COR-L47 (cell line): ENCODE measurements around the gene HES7.
A peak's percentile ranks its signal among the peaks of the same experiment; 100 is the strongest.

ENCODE experiments used
- DNase-seq: peaks from one replicate; lab custom pipeline; 2025; lab: John Stamatoyannopoulos, UW

Gene HES7

DNA sequence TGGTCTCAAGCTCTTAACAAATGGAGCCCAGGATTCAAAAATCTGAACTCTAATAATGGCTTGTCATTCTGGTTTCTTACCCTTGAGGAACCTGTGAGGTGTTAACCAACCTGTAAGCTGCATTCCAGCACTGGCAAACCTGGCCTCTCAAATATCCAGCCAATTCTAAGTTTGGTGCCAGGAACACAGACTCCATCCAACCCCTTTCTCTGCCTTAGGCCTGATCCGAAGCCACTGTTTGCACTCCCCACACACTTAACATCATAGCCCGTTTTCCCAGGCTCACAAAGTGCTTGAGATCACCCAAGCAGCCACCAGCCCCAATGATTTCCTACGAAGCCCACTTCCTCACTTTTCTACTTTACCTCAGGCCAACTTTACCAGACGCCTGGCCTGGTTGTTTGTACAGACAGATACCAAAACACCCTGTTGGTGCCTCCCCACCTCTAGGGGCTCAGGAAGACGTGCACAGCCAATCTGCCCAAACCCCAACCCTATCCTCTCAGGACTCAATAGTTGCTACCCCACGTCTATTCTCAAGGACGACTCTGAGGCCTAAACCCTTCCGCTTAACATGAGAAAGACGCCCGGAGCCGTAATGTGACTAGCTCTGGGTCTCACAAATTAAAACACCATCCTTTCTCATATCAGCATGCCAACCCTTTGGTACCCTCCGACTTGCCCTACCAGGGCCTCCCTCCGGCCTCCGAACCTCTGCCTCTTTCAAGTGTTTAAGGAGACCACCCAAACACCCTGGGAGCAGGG is 31.5 kb upstream of the HES7 start:
- DNase-seq: no peak

DNA sequence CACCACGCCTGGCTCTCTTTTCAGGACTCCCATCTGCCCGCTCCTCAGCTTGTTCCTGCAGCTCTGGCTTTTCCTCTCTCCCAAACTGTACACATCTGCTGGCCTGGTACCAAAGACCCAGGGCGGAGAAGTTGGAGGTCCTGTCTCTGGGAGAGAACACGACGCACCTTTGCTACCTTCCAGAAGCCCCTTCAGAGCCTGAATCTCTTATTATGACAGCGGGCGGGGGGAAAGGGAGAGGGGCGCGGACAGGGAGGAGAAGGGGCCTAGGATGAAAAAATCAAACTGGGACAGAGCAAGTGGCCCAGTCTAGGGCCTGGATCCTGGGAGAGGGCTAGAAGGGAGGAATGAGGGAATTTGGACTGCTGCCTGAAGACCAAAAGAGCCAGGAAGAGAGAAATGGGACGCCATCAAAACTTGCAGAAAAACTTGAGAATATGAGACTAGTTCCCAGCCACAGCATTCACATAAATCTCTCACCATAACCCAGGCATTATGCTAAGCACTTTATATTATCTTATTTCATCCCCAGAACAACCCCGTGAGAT is 30.8 kb upstream of the HES7 start:
- DNase-seq: no peak

DNA sequence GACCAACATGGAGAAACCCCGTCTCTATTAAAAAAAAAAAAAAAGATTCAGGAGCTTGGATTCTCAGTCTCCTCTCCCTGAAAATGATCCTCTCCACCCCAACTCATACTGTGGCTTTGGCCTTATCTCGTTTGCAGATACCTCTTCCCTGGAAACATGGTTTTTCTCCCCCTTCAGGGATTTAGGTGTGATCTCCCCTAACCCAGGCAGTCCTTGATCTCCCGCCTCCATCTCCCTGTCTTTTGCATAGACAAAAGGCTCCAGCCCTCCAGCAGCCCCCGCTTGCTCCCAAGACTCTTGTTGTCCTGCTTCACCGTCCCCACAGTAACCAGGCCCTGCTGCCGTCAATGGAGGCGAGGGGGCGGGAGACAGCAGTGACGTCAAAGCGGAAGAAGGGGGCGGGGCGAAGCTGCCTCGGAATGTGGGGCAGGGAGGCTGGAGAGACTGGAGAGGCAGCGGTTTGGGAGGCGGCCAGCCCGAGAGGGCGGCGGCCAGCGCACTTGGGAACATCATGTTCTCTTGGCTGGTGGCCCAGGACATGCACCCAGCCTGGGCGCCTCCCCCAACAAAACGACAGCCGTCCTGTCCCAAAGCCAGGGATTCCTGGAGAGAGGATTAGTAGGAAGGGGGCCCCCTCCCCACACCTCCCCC is 30.2 kb upstream of the HES7 start:
- DNase-seq: peak; percentile 34

DNA sequence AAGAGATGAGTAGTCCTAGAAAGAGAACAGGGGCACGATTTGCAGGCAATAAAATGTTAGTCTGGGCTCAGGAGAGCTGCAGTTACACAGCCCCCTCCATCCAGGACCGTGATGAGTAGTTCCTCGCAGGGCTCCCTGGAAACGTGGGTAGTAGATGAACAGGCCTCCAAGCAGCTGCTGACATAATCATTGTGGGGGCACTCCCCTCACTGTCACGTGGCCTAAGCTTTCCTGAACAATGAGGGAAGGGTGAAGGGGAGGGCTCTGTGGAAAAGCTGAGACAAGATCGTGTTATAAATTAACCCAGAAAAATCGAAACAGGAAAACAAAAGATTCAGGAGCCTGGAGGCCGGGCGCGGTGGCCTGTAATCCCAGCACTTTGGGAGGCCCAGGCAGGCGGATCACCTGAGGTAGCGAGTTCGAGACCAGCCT is 29.6 kb upstream of the HES7 start:
- DNase-seq: no peak

DNA sequence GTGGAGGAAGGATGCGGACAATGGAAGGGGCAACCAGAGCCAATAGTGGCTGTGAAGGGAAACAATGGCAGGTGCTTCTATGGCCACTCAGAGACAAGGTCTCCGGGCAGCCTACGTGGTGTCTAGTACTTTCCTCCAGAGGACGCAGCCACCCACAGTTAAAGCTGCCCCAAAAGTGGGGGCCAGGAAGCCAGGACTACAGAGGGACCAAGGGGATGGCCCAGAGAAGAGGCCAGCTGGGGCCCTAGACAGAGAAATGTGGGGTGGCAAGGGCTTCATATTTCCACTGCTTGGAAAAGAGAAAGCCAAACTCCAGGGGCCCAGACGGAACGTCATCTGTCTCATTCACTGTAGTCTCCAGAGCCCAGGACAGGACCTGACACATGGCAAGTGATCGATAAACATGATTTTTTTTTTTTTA is 29.1 kb upstream of the HES7 start:
- no peak for DNase-seq

DNA sequence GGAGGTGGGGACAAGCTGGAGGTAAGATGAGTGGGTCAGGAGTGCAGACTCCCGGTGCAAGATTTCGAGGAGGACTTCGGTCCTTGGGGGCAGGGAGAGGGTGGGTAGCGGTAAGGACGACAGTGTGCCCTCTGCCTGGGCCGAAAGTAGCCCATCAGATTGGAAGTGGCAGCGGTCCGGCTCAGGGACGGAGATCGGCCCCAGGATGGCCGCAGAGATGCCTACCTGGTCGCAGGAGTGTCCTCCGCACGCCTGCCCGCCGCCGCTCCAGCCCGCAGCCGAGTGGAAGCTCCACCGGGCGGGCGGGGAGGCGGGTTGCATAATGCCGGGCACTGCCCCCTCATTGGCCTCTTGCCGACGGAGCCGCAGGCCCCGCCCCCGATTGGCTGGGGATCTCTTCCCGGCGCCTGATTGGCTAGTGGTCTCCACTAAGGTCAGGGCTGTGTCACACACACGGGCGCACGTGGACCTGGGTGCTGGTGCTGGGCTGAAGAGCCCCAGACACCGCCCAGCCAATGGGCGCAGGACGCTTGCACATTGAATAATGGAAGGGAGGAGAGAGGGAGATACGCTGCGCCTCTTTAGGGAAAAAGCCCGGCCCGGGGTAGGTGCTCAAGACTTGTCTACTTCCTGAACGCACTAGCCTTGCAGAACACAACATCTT is 28.3 kb upstream of the HES7 start, which contains the start of gene PER1:
Gene PER1 (minus strand): TSS at position 293 of the 664 bp plus-strand sequence. CDS start 1,698 bp downstream, outside the sequence.
- peak; percentile 79 for DNase-seq

DNA sequence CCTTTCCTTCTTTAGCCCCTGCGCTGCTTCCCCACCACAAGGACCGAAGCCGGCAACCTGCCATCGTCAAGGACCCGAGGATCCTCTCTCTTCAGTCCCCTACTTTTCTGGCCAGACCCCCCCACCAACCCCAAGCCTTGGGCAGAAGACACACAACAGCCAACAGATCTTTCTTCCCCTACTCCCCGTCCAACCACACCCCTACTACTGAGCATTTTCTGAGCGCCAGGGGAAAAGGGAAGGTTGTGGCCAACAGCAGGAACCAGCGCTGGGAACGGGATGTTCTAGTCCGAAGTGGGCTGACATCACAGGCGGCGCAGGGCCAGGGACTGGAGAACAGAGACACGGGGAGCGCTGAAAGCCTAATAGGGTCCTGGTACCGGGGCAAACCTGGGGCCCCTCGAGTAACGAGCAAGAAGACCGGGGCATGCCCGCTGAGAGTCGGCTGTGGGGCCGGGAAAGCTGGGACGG is 27.8 kb upstream of the HES7 start:
- DNase-seq: no peak

DNA sequence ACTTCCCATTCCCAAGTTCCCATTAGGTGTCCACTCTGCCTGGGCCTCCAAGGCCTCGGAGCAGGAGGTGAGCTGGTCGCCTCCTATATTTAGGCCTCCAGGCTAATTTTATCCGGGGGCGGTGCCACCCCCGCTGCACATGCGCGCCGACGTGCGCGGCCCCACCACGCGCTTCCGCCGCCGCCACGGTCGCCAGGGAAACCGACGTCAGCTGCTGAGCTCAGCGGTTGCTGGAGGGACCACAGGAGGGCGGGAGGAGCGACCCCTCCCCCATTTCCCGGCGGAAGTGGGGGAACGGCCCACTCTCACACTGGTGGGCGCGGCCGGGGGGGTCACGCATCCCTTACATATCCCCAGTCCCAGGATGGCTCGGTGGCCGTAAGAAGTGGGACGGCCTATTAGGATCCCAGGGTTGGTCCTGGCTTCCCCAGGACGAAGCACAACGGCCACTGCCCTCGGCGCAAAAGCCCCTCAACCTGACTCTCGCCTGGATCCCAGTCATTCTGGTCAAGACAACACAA is 27.3 kb upstream of the HES7 start:
- DNase-seq: peak; percentile 42

DNA sequence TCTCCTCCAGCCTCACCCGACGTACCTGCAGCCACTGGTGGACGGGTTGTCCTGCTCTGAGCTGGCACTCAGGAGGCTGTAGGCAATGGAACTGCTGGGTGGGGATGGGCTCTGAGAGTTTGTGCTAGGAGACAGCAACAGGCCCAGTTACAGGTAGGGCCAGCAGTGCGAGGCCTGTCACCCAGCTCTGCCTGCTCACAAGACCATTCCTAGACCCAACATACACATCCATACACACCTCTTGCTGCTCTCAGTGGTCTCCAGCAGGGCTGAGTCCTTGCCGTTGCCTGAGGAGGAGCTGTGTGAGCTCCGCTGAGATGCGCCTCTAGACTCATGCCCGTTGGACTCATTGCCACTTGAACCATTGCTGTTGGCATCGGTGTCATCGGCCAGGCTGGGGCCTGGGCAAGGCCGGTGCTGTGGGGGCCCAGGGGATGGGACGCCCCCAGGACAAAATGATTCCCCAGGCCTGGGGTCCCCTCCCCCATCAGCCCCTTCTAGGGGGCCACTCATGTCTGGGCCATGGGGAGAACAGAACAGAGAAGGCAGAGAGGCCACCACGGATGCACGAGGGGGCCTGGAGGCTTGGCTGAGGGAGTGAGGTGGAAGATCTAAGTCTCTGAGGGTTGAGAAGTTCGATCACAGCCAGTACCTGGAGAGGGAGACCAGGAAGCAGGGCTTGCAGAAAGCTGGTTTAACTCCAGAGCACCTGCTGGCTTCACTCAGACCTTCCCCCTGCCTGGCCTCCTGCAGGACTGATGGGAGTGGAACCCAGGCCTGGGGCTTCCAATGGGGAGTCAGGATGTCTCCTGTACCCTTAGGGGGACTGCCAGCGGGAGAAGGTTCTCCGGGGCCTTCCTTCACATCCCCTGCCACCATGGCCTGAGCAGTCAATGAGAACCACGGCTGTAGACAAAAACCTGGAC is 26.6 kb upstream of the HES7 start:
- DNase-seq: no peak

DNA sequence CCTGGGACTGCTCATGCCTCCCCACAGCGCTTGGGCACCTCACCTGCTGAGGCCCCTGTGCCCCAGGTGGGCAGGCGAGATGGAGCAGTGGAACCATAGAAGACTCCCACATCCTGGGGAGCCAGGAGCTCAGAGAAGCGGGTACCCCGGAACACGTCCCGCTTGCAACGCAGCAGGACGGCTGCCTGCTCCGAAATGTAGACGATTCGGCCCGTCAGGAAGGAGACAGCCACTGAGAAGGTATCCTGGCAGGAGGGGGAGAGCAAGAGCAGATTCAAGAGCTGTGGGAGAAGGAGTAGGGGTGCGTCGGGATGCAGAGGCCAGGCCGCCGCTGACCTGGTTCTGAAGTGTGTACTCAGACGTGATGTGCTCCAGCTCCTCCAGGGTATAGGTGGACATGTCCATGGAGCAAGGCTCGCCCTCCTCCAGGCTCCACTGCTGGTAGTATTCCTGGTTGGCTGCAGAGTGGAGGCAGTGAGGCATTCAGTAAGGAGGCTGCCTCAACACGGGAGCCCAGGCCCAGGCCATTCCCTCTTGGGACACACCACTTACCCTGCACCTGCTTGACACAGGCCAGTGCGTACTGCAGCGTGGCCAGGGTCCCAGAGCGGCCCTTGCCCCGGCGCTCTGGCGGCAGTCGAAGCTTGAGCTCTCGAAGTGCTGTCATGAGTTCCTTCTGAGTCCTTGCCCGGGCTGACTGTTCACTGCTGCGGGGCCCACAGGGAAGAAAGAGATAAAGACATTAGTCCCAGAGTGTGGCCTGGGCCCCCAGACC is 25.7 kb upstream of the HES7 start:
- no peak for DNase-seq

DNA sequence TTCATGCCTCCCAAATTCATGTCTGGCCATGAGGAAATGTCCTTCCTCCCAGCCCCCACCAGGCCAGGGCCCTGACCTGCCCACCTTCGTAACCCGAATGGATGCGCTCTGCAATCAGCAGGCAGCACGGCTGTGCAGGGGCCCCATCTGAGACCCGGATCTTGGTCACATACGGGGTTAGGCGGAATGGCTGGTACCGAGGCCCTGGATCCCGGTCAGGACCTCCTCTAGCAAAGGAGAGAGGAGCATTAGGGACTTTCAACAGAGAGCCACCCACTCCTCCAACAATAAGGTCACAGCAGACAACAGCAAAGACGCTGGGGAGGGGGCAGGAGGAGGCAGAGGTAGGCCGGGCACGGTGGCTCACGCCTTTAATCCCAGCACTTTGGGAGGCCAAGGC is 24.7 kb upstream of the HES7 start:
- no peak for DNase-seq

DNA sequence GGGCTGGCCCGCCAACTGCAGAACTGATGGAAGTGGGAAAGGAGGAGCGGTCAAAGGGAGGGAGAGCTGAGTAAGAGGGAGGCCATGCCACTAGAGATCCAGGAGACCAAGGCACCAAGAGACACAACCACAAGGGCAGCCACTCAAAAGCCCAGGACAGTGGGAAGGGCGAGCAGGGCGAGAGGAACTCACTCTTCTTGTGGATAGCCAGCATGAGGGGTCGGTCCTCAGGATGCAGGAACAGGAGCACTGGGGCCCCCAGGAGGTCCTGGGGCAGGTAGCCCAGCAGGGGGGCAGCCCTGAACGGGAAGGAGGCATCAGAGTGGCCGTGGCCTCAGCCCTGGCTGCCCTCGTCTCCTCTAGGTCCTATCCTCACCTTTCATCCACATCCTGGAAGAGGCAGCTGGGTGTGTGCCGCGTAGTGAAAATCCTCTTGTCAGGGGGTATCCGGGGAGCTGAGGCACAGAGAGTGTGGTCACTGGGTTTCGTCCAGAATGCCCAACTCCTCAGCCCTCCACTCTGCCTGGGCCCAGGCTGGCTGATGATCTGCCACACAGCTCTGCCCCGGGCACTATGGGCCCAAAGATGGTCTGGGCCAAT is 24.0 kb upstream of the HES7 start:
- DNase-seq: no peak

DNA sequence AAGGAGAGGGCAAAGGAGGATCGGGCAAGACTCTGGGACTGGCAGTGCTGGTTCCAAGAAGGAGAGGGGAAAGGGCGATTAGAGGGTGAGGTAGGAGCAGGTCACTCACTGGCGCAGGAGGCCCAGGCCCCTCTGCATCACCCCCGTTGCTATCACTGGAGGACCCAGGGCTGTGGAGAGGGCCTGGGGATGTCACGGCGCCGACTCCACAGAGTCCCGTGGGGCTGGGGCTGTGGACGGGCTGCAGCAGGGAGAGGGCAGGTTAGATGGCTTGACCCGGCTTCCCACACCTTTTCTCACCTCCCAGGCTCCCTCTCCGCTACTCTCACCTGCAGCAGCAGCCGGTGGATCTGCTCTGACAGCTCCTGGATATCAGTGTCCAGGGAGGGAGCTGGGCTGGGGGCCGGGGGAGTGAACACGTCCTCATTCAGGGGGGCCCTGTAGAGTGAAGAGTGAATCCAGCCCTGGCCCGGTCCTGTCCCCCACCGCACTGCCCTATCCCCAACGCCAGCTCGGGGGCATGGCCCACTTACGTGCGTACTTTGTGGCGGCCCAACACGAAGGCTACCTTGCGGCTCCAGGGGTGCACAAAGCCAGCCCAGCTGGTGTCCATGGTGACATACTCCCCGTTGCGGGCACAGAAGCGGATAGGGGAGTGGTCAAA is 23.4 kb upstream of the HES7 start:
- no peak for DNase-seq

DNA sequence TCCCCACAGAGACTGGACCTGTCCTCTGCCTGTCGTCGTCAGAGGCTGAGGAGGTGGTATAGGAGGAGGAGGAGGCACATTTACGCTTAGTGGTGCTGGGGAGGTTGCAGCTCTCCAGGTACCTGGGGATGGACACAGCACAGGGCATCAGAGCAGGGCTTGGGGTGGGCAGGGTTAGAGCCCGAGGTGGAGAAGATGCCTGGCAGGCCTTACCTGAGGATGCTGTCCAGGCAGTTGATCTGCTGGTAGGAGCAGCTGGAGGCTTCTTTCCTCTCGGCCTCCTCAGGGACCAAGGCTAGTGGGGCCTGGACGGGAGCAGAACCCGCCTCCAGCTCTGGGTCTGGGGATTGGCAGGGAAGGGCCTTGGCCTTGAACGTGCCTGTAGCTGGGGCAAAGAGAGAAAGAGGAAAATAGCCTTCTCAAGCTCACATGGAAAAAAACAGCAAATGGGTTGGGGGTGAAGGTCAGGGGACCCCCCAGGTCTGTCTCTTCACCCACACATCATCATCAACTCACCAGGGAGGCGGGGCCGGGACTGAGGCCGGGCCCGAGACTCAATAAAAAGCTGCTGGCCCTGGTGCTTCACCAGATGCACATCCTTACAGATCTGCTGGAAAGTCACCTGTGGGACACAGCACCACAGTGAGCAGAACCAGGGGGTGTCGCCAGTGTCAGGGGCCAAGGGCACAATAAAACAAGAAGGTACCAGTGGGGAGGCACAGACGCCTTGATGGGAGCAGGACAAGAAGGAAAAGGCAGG is 22.7 kb upstream of the HES7 start:
- DNase-seq: no peak

DNA sequence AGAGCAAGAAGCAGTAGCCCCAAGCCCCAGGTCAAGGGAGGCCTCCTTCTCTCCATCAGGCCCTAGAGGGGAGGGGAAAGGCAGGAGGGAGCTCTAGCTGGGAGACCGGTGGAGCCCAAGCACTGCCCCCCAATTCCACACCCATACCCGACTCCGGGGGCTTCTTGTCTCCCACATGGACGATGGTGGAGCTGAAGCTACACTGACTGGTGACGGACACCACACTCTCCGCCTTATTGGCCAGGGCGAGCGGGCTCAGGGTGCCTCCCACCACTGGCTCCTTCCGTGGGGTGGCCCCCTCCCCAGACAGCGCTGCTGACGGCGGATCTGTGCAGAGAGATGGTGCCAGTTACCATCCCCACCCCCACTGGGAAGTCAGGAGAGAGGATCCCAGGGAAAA is 21.9 kb upstream of the HES7 start:
- DNase-seq: no peak

DNA sequence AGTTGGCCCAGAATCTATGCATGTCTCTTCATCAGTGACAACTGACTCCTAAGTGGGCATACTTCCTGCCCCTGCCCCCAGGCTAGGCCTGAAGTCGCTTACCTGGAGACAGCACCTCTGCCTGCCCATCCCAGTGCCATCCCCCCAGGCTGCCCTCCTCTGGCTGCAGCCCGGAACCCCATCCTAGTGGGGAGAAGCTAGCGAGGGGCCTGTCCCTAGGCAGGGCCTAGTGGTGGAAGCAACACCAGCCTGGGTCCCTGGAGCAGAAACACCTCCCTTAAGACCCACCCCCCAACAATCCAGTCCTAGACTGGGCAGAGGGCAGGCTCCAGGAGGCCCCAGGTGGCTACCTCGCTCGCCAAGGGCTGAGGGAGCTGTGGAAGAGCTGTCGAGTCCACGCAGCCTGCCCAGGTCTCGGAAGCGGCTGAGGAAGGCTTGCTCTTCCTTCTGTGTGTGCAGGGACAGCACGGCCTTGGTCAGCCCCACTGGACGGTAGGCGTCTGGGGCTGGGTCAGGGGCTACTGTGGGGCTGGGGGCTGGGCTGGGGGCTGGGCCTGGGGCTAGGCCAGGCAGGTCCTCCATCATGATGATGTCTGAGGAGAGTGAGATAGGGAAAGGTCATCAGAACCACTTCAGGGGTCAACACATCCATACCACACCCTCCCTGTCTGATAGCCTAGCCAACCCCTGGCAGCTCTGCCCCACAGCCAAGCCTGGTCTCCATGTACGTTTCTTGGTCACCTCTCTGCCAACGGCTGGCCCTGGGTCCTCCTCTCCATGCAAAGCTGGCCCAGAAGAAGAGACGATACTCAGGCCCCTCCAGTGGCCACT is 20.7 kb upstream of the HES7 start:
- DNase-seq: no peak

DNA sequence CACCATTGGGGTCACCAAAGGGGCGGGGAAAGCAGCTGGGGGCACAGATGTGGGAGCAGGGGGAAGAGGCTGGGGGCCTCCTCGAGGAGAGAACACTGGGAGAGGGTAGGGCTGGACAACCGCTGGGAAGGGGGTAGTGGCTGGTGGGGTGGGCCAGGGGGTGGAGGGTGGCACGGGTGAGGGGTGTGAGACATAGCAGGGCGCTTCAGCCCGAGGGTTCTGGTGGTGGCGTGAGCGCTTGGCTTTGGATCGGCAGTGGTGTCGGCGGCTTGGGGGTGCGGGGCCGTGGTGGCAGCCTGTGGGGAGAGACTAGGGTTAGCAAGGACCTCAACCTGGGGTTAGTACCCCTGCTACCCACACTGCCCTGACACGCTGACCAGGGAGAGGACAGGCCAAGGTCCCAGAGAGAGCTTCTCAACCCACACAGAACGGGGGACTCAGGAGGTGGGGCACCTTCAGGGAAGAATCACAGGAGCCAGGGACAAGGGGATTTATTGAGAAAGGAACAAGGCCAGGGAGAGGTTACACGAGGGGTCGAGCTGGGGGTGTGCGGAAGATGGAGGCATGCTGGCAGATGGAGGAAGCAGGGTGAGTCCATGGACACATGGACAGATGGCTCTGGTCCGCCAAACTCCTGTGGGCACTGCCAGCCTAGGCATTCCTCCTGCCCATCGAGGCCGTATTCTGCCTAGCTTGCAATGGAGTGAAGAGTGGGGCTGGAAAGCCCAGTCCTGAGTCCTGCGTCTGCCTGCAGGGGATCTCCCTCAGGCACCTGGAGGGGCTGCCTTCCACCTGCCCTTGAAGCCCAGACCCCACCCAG is 19.9 kb upstream of the HES7 start:
- no peak for DNase-seq
